IMR-90 (cell line): Measurements from ENCODE around the gene MSI2. TPM values are rescaled to one million over a fixed set of nuclear protein-coding genes. Genes with fewer than 3 reads are reported as not detected.

Source experiments
- ATAC-seq: fragments of 200-7000 bp; cut with Tn5 transposase; 2 replicates; pipeline ENCODE4 v1.9.1; 2020; ENCODE audit warnings: low read depth, mild to moderate bottlenecking, moderate library complexity
- BruUV-seq: library from RNA; stranded (reverse); fragments of 400-500 nt; replicated peaks from 2 replicates; lab custom pipeline; 2021; lab: Mats Ljungman, UMichigan
- CTCF ChIA-PET: fragments of 300-600 bp; formaldehyde crosslinking; extraction: SDS; loops from one replicate; lab custom pipeline; 2021; ENCODE audit warnings: antibody characterized with exemption; lab: Yijun Ruan, JAX
- POLR2A ChIA-PET: fragments of 300-600 bp; sonication (Branson Sonifier 250); formaldehyde crosslinking; loops from one replicate; lab custom pipeline; 2022; ENCODE audit warnings: antibody characterized with exemption; ENCODE audit not compliant: unreplicated experiment; lab: Charles Lee
- DNase-seq: peaks from one replicate; pipeline ENCODE4 v3.0.0; 2013
- H2AFZ ChIP-seq: replicated peaks from 2 replicates; pipeline ENCODE3; 2013; ENCODE audit warnings: low read length, mild to moderate bottlenecking; ENCODE audit not compliant: poor library complexity
- H2AK5ac ChIP-seq: 2 replicates; pipeline ENCODE4 v1.6.1; 2013; ENCODE audit warnings: low read depth, low read length, inconsistent platforms
- H2AK9ac ChIP-seq: replicated peaks from 2 replicates; pipeline ENCODE3; 2013; ENCODE audit warnings: mild to moderate bottlenecking, low read depth, low read length, moderate library complexity; ENCODE audit not compliant: poor library complexity
- H2BK120ac ChIP-seq: 2 replicates; pipeline ENCODE4 v1.6.1; 2013; ENCODE audit warnings: low read depth, low read length, inconsistent platforms
- H2BK15ac ChIP-seq: 3 replicates; pipeline ENCODE4 v1.6.1; 2013; ENCODE audit warnings: low read depth, low read length, inconsistent platforms
- H2BK20ac ChIP-seq: 2 replicates; pipeline ENCODE4 v1.6.1; 2013; ENCODE audit warnings: low read depth, mild to moderate bottlenecking, inconsistent platforms, low read length, moderate library complexity
- H2BK5ac ChIP-seq: 2 replicates; pipeline ENCODE4 v1.6.1; 2013; ENCODE audit warnings: mild to moderate bottlenecking, low read depth, low read length, inconsistent platforms; ENCODE audit not compliant: poor library complexity, severe bottlenecking
- H3K14ac ChIP-seq: replicated peaks from 2 replicates; pipeline ENCODE4 v1.6.1; 2013; ENCODE audit warnings: low read depth, low read length, inconsistent platforms
- H3K18ac ChIP-seq: 2 replicates; pipeline ENCODE4 v1.6.1; 2013; ENCODE audit warnings: low read depth, low read length, control low read depth
- H3K23ac ChIP-seq: 2 replicates; pipeline ENCODE4 v1.6.1; 2013; ENCODE audit warnings: low read depth, low read length, inconsistent platforms
- H3K27ac ChIP-seq: 2 replicates; pipeline ENCODE4 v1.5.1; 2013; ENCODE audit warnings: mild to moderate bottlenecking, control low read depth, low read length; ENCODE audit not compliant: insufficient read depth
- H3K27me3 ChIP-seq: 2 replicates; pipeline ENCODE4 v1.6.1; 2013; ENCODE audit warnings: low read length; ENCODE audit not compliant: control insufficient read depth, insufficient read depth
- H3K36me3 ChIP-seq: 2 replicates; pipeline ENCODE4 v1.6.1; 2013; ENCODE audit warnings: low read length, mixed read lengths; ENCODE audit not compliant: control insufficient read depth, insufficient read depth
- H3K4ac ChIP-seq: 2 replicates; pipeline ENCODE4 v1.6.1; 2013; ENCODE audit warnings: low read depth, low read length, inconsistent platforms
- H3K4me1 ChIP-seq: 2 replicates; pipeline ENCODE4 v1.6.1; 2013; ENCODE audit warnings: low read length, mixed read lengths; ENCODE audit not compliant: control insufficient read depth, insufficient read depth
- H3K4me2 ChIP-seq: 2 replicates; pipeline ENCODE4 v1.6.1; 2013; ENCODE audit warnings: low read depth, mild to moderate bottlenecking, control low read depth, low read length, moderate library complexity
- H3K4me3 ChIP-seq: 2 replicates; pipeline ENCODE4 v1.5.1; 2013; ENCODE audit warnings: low read depth, mild to moderate bottlenecking, control low read depth, low read length, moderate library complexity; ENCODE audit not compliant: insufficient read depth
- H3K56ac ChIP-seq: 2 replicates; pipeline ENCODE4 v1.6.1; 2013; ENCODE audit warnings: low read length, inconsistent platforms; ENCODE audit not compliant: insufficient read depth; ENCODE audit errors: extremely low read depth
- H3K79me1 ChIP-seq, 2 experiments: 2 replicates each; pipeline ENCODE4 v1.6.1; 2013; ENCODE audit warnings: low read length in 2 of 2, inconsistent platforms in 1 of 2, low read depth in 1 of 2
- H3K9ac ChIP-seq: 2 replicates; pipeline ENCODE4 v1.6.1; 2013; ENCODE audit warnings: low read depth, low read length, control low read depth
- H3K9me1 ChIP-seq: 2 replicates; pipeline ENCODE4 v1.6.1; 2013; ENCODE audit warnings: low read length, inconsistent platforms; ENCODE audit not compliant: insufficient read depth
- H3K9me3 ChIP-seq: 2 replicates; pipeline ENCODE4 v1.6.1; 2013; ENCODE audit warnings: low read length; ENCODE audit not compliant: control insufficient read depth, insufficient read depth
- H4K20me1 ChIP-seq: 2 replicates; pipeline ENCODE4 v1.6.1; 2013; ENCODE audit warnings: low read length, inconsistent platforms; ENCODE audit not compliant: insufficient read depth
- H4K5ac ChIP-seq: 2 replicates; pipeline ENCODE4 v1.6.1; 2013; ENCODE audit warnings: mild to moderate bottlenecking, low read depth, low read length, control low read depth
- H4K8ac ChIP-seq, 2 experiments: 2 replicates each; pipeline ENCODE4 v1.6.1; 2013; ENCODE audit warnings: low read depth in 2 of 2, low read length in 2 of 2, control low read depth in 1 of 2, inconsistent platforms in 1 of 2
- H4K91ac ChIP-seq: 2 replicates; pipeline ENCODE4 v1.6.1; 2013; ENCODE audit warnings: low read depth, low read length, inconsistent platforms; ENCODE audit not compliant: insufficient read depth
- BHLHE40 ChIP-seq: fragments of 150-350 bp; IDR thresholded peaks from 2 replicates; pipeline ENCODE4 v1.6.1; 2016; ENCODE audit warnings: mild to moderate bottlenecking, low read depth, low read length
- CEBPB ChIP-seq: IDR thresholded peaks from 2 replicates; pipeline ENCODE4 v1.6.1; 2012; ENCODE audit warnings: low read depth, low read length, improper control_type of control experiment
- CHD1 ChIP-seq: IDR thresholded peaks from 2 replicates; pipeline ENCODE4 v1.6.1; 2012; ENCODE audit warnings: low read depth, low read length, improper control_type of control experiment
- FOS ChIP-seq: fragments of 150-350 bp; IDR thresholded peaks from 2 replicates; pipeline ENCODE4 v1.6.1; 2016; ENCODE audit warnings: low read depth, low read length
- MAFK ChIP-seq: IDR thresholded peaks from 2 replicates; pipeline ENCODE4 v1.6.1; 2012; ENCODE audit warnings: low read depth, low read length, improper control_type of control experiment
- MAZ ChIP-seq: IDR thresholded peaks from 2 replicates; pipeline ENCODE4 v1.6.1; 2012; ENCODE audit warnings: low read depth, mild to moderate bottlenecking, low read length, improper control_type of control experiment, moderate library complexity, borderline replicate concordance
- MXI1 ChIP-seq: IDR thresholded peaks from 2 replicates; pipeline ENCODE4 v1.6.1; 2012; ENCODE audit warnings: low read depth, mild to moderate bottlenecking, low read length, moderate library complexity, borderline replicate concordance
- NFE2L2 ChIP-seq: fragments of 150-350 bp; IDR thresholded peaks from 2 replicates; pipeline ENCODE4 v1.6.1; 2016; ENCODE audit warnings: low read depth, mild to moderate bottlenecking, low read length
- POLR2A ChIP-seq: IDR thresholded peaks from 2 replicates; pipeline ENCODE4 v1.6.1; 2012; ENCODE audit warnings: mild to moderate bottlenecking, low read depth, low read length
- RAD21 ChIP-seq: IDR thresholded peaks from 2 replicates; pipeline ENCODE4 v1.6.1; 2012; ENCODE audit warnings: low read length, improper control_type of control experiment
- RCOR1 ChIP-seq: IDR thresholded peaks from 2 replicates; pipeline ENCODE4 v1.6.1; 2012; ENCODE audit warnings: mild to moderate bottlenecking, low read length, improper control_type of control experiment; ENCODE audit not compliant: insufficient replicate concordance
- RFX5 ChIP-seq: IDR thresholded peaks from 2 replicates; pipeline ENCODE4 v1.8.0; 2012; ENCODE audit warnings: low read depth, mild to moderate bottlenecking, low read length, moderate library complexity
- SMC3 ChIP-seq: fragments of 150-350 bp; IDR thresholded peaks from 2 replicates; pipeline ENCODE4 v1.6.1; 2016; ENCODE audit warnings: low read depth, mild to moderate bottlenecking, antibody characterized with exemption, low read length, moderate library complexity
- WGBS, 2 experiments: methylation state at CpG; one replicate each; pipeline versions ENCODE4 v1.1.5 to v1.1.7; 2013; ENCODE audit warnings: missing lambda C conversion rate in 2 of 2; ENCODE audit not compliant: insufficient read length in 1 of 2; ENCODE audit errors: extremely low coverage in 2 of 2; 5-methylcytosine and 5-hydroxymethylcytosine counted together
- dilution Hi-C: fragments of 300-500 bp; cut with HindIII; formaldehyde crosslinking; loops from one replicate; pipeline ENCODE4 v1.14.3; 2018; ENCODE audit warnings: low sequenced_read_pairs; ENCODE audit not compliant: unreplicated experiment
- in situ Hi-C: fragments of 300-500 bp; cut with MboI; formaldehyde crosslinking; loops from 3 replicates; pipeline ENCODE4 v1.14.3; 2019; ENCODE audit warnings: low sequenced_read_pairs, inconsistent platforms, mixed read lengths
- intact Hi-C: fragments of 100-400 bp; cut with micrococcal nuclease; formaldehyde crosslinking; loops from 2 replicates; pipeline ENCODE4 v1.10.0; 2022
- polyA plus RNA-seq, 3 experiments: library from polyadenylated mRNA; depleted of rRNA; stranded (reverse); fragments of >200 nt; gene quantifications; 2 replicates each; pipeline ENCODE4 v1.2.3, GENCODE V29; 2012; ENCODE audit warnings: low replicate concordance in 1 of 3
- total RNA-seq: library from RNA; depleted of rRNA; stranded (reverse); fragments of >200 nt; gene quantifications from 2 replicates; pipeline ENCODE4 v1.2.3, GENCODE V29; 2012
- TF ChIP-seq, protein P1 (sequence below): conservative IDR thresholded peaks from 2 replicates; pipeline ENCODE4 v1.5.1; 2012; ENCODE audit warnings: mild to moderate bottlenecking, low read depth, low read length, improper control_type of control experiment
- TF ChIP-seq, protein P2 (sequence below): fragments of 150-350 bp; IDR thresholded peaks from 2 replicates; pipeline ENCODE4 v1.6.1; 2016; ENCODE audit warnings: low read depth, mild to moderate bottlenecking, low read length, moderate library complexity, borderline replicate concordance
- TF ChIP-seq, protein P3 (sequence below): fragments of 150-350 bp; IDR thresholded peaks from 2 replicates; pipeline ENCODE4 v1.6.1; 2017; ENCODE audit warnings: mild to moderate bottlenecking, antibody characterized with exemption, low read length, low read depth

The MSI2 gene
- total and polyA plus RNA-seq, 2 of the 4 experiments (the other 2 are of a cell fraction), result 13.0 to 16.0 TPM

DNA sequence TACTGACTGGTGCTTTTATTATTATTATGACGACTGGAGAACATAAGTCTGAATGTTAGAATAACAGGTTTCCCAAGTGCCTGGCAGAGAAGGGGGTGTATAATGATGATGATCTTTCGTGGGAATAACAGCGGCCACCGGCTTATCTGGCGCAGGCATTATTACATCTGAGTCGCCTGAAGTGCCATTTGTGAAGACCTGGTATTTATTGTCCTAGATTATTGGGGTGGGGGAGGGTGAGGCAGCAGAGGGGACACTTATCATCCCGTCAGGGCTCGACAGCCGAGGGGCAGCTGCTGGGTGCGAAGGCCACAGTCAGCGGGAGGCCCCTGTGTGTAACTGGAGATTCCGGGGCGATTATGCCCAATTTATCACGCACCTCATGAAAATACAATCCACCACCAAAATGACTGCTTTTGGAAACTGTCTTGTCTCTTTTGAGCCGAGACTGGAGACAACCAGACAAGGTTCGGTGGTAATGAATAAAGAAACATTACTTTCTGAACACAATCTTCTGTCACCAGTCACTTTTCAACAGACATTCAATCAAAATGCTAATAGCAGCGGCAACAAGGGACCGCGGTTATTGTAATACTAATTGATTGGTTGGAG lies 289.5 kb downstream of the MSI2 start:
- Histone ChIP-seq H3K4ac (no peak overlapping the region), H3K9me1 (0 out of 2 replicates have a peak, but pooled peaks cover 3% of the 10 kb centered on the region), H4K20me1 (no peaks in the 10 kb centered on the region), H2BK5ac (no peak overlapping the region), H3K23ac (no peak overlapping the region), H3K14ac (no peak overlapping the region), H2BK20ac (no peak overlapping the region), H2AK9ac (no peak overlapping the region), H3K9ac (no peak overlapping the region), H3K4me2 (no peak overlapping the region), H3K27ac (no peak overlapping the region), H4K8ac (no peak overlapping the region), H2AK5ac (no peak overlapping the region), H3K18ac (no peak overlapping the region), H2BK15ac (no peak overlapping the region), H2BK120ac (no peak overlapping the region), H3K79me1 (peaks cover 0 to 3% of the 10 kb centered on the region in 2 experiments; a peak in 1 of 4 replicates), H3K56ac (no peak overlapping the region), H3K4me1 (peaks cover 2% of the 10 kb centered on the region; the same call in 1 of the 2 replicates), H3K27me3 (no peaks in the 10 kb centered on the region), H4K5ac (no peak overlapping the region), H3K36me3 (no peaks in the 10 kb centered on the region), H4K91ac (no peak overlapping the region), H3K4me3 (no peak overlapping the region), H3K9me3 (no peaks in the 10 kb centered on the region), H2AFZ (no peak overlapping the region)
- ChIA-PET CTCF (no interaction called here), POLR2A (no interaction called here)
- intact Hi-C loops (no loop called here), dilution Hi-C loops (no loop called here), in situ Hi-C loops (no loop called here)
- BruUV-seq, result no TSS peak
- ATAC-seq, result no peak
- no peak for TF ChIP-seq SMC3
- TF ChIP-seq NFE2L2, result no peak
- TF ChIP-seq, protein P1, sequence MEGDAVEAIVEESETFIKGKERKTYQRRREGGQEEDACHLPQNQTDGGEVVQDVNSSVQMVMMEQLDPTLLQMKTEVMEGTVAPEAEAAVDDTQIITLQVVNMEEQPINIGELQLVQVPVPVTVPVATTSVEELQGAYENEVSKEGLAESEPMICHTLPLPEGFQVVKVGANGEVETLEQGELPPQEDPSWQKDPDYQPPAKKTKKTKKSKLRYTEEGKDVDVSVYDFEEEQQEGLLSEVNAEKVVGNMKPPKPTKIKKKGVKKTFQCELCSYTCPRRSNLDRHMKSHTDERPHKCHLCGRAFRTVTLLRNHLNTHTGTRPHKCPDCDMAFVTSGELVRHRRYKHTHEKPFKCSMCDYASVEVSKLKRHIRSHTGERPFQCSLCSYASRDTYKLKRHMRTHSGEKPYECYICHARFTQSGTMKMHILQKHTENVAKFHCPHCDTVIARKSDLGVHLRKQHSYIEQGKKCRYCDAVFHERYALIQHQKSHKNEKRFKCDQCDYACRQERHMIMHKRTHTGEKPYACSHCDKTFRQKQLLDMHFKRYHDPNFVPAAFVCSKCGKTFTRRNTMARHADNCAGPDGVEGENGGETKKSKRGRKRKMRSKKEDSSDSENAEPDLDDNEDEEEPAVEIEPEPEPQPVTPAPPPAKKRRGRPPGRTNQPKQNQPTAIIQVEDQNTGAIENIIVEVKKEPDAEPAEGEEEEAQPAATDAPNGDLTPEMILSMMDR, result no peak
- TF ChIP-seq MXI1, result no peak
- no peak for TF ChIP-seq RFX5
- no peak for TF ChIP-seq CEBPB
- TF ChIP-seq CHD1, result no peak
- TF ChIP-seq RAD21, result no peak
- no peak for TF ChIP-seq FOS
- no peak for TF ChIP-seq MAFK
- TF ChIP-seq RCOR1, result no peak
- TF ChIP-seq BHLHE40, result no peak
- TF ChIP-seq, protein P2, sequence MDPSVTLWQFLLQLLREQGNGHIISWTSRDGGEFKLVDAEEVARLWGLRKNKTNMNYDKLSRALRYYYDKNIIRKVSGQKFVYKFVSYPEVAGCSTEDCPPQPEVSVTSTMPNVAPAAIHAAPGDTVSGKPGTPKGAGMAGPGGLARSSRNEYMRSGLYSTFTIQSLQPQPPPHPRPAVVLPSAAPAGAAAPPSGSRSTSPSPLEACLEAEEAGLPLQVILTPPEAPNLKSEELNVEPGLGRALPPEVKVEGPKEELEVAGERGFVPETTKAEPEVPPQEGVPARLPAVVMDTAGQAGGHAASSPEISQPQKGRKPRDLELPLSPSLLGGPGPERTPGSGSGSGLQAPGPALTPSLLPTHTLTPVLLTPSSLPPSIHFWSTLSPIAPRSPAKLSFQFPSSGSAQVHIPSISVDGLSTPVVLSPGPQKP, result no peak
- no peak for TF ChIP-seq POLR2A
- TF ChIP-seq MAZ, result no peak
- TF ChIP-seq, protein P3, sequence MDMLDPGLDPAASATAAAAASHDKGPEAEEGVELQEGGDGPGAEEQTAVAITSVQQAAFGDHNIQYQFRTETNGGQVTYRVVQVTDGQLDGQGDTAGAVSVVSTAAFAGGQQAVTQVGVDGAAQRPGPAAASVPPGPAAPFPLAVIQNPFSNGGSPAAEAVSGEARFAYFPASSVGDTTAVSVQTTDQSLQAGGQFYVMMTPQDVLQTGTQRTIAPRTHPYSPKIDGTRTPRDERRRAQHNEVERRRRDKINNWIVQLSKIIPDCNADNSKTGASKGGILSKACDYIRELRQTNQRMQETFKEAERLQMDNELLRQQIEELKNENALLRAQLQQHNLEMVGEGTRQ, result no peak
- no peak for DNase-seq
- 79% methylated on average over 8 of the region's 19 CpGs; no CpG with 5 or more reads in 1 of the 2 experiments for WGBS, 2 experiments
